Measurements from ENCODE around the gene ATP2B2.

Gene ATP2B2

GRCh38 chr3:10331320-10331719, 174.1 kb downstream of the ATP2B2 start:
- TF ChIP-seq, protein P1, sequence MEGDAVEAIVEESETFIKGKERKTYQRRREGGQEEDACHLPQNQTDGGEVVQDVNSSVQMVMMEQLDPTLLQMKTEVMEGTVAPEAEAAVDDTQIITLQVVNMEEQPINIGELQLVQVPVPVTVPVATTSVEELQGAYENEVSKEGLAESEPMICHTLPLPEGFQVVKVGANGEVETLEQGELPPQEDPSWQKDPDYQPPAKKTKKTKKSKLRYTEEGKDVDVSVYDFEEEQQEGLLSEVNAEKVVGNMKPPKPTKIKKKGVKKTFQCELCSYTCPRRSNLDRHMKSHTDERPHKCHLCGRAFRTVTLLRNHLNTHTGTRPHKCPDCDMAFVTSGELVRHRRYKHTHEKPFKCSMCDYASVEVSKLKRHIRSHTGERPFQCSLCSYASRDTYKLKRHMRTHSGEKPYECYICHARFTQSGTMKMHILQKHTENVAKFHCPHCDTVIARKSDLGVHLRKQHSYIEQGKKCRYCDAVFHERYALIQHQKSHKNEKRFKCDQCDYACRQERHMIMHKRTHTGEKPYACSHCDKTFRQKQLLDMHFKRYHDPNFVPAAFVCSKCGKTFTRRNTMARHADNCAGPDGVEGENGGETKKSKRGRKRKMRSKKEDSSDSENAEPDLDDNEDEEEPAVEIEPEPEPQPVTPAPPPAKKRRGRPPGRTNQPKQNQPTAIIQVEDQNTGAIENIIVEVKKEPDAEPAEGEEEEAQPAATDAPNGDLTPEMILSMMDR (IDR thresholded peaks at IDR 0.05; ENCODE audit: low read depth, low read length), result no peak
- DNase-seq (ENCODE audit: extremely low read depth, low read depth), result no peak

DNA sequence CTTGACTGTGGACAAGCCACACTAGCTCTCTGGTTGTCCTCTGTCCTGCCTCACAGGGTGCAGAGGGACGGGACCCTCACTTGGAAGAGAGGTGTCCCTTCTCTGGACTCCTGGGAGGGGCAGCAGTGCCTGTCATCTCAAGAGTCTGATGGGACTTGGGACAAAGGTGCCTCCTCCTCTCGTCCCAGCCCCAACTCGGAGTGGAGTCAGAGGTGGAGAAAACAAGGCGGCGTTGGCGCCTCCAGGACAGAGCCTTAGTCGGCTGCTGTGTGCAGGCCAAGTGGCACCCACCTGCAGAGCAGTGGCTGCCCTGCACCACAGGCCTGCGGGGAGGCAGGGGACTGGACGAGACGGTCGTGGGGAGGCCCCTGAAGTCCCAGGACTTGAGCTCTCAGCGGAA, 175.1 kb downstream of the ATP2B2 start:
- DNase-seq (ENCODE audit: extremely low read depth, low read depth), result no peak
- TF ChIP-seq, protein P1 (IDR thresholded peaks at IDR 0.05; ENCODE audit: low read depth, low read length), result no peak

- TF ChIP-seq, protein P1 (IDR thresholded peaks at IDR 0.05; ENCODE audit: low read depth, low read length), result no peak
- no peak for DNase-seq (ENCODE audit: extremely low read depth, low read depth)
Measured at GRCh38 chr3:10329495-10330015, 175.8 kb downstream of the ATP2B2 start.

GRCh38 chr3:10328460-10329071, 176.8 kb downstream of the ATP2B2 start:
- TF ChIP-seq, protein P1 (IDR thresholded peaks at IDR 0.05; ENCODE audit: low read depth, low read length), result no peak
- DNase-seq (ENCODE audit: extremely low read depth, low read depth), result no peak

DNA sequence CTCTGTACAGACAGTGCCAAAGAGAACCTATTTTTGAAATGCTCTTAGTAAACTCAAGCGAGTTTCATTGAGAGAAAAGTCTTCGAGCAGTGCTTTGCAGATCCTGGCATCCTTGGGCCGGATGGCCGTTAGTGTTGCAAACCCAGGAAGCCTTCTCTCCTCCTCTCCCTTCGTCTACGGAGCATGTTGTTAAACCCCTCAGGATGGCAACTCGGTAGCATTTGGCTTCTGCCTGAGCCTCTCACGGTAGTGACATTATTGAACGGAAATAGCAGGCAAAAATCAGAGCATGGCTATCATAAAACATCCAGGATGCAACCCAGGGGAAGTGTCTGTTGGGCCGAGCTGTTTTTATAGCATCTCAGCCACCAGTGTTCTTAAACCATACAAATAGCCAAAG, 177.8 kb downstream of the ATP2B2 start:
- DNase-seq (ENCODE audit: extremely low read depth, low read depth), result no peak
- TF ChIP-seq, protein P1 (IDR thresholded peaks at IDR 0.05; ENCODE audit: low read depth, low read length), result no peak

DNA sequence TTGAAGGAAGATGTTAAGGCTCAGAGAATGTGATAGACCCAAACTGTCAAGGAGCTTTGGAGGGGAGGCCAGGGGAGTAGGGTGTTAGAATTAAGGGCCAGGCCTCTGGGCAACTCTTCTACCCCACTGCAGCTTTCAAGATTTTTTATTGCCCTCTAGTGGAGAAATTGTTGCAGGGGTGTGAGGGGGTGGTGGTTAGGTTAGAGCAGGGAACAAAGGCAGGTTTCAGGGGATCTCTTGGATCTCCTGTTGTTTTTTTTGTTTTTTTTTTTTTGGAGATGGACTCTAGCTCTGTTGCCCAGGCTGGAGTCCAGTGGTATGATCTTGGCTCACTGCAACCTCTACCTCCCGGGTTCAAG, 183.1 kb downstream of the ATP2B2 start:
- DNase-seq (ENCODE audit: extremely low read depth, low read depth), result no peak
- TF ChIP-seq, protein P1 (IDR thresholded peaks at IDR 0.05; ENCODE audit: low read depth, low read length), result no peak; the same call in 1 of the 2 replicates

DNA sequence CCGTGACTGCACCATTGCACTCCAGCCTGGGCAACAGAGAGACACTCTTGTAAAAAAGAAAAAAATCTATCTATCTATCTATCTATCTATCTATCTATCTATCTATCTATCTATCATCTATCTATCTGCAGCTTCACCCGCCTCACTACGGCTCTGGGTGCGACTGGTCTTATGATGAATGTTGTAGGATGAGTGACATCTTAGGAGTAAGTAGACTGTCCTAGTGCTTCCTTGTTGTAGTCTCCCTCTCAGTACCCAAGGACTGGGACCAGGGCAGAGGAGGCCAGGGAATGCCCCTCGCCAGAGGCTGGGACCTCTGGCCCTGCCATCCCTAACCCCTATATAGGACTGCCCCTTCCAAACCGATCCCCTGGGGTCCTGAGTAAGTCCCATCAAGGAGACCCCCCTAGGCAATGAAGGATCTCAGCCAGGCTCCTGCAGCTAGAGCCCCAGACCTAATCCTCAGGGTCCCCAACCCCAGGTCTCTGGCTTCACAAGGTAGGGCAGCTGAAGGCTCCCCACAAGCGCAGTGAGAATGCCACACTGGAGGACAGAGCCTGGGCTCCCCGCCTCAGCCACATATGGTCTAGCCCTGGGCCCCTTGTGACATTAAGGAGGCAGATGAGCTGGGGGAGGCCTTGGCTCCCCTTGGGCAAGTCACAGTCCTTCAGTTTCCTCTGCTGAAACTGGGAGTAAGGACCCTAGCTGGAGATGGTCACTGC, 183.6 kb downstream of the ATP2B2 start:
- TF ChIP-seq, protein P1 (IDR thresholded peaks at IDR 0.05; ENCODE audit: low read depth, low read length), result no peak
- no peak for DNase-seq (ENCODE audit: extremely low read depth, low read depth)

Measured in AG09319 (cell line).